ENCODE measurements around the gene RBM4.

RBM4 gene

DNA sequence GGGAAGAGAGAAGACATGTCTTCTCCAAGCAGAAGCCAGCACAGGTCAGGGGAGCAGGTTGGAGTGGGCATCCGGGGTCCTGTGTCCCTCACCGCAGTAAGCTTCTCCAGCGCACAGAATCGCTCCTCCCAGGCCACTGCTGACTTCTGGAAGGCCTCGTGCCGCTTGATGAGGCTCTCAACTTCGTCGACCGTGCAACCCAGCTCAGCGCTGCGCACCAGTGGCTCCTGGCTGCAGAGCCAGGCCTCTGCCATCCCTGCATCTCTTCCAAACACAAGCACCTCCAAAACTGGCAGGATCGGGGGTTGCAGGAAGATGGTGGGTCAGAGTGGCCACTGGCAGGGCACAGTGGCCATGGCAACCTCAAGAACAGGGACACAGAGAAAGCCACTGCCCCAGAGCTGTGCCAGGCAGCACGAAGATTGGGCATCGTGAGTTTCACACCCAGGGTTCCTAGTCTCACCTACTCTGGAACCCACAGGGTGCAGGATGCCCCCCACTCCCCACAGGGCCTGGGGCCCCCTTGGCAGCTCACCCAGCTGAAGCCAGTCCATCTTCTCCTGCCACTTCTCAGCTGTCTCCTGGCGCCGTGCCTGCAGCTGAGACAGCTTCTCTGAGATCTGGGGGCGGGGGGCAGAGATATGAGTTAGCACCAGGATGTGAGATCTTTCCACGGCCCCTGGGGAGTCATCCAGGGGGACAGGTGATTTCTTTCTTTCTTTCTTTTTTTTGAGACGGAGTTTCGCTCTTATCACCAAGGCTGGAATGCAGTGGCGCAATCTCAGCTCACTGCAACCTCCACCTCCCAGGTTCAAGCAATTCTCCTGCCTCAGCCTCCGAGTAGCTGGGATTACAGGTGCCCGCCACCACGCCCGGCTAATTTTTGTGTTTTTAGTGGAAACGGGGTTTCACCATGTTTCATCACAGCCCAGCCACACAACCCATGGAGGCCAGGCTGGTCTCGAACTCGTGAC is 50.3 kb downstream of the RBM4 start:
- no peak for DNase-seq (ENCODE audit: low read depth in 3 of 3)

DNA sequence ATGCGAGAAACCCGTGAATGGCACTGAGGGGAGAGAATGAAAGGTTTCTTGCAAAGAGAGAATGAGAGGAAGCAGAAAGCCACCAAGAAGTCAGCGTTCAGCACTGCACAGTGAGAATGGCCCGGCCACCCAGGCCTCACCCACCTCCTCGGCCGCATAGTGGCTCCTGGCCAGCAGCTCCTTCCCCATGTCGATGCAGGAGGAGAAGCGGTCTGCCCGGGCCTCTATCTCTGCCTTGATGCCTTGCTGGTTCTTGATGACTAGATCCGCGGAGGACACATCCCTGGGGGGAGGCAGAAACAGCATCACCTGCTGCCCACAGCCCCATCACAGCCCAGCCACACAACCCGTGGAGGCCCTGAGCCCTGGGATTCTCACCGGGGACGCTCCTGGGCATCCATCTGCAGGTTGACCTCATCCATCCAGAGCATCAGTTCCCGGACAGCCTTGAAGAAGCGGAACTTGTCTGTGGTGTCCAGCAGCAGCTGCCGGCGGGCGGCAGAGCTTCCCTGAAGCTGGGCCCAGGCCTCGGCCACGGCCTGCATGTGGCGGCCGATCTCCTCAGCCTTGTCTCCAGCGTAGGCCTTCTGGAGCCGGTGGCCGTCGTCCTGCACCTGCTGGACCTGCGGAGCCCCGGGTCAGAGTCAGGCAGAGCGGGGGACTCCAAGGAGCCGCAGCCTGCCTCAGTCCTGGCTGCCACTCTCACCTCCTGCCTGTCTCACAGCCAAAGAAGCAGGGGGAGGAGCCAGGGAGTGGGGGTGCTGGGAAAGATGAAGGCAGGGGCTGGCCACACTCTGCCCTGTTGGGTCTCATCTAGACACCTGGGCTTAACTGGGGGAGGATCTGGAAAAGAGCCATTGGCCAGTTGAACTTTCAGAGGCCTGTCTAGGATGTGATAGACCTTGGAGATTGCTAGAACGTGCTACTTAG is 51.4 kb downstream of the RBM4 start:
- no peak for DNase-seq (ENCODE audit: low read depth in 3 of 3)

DNA sequence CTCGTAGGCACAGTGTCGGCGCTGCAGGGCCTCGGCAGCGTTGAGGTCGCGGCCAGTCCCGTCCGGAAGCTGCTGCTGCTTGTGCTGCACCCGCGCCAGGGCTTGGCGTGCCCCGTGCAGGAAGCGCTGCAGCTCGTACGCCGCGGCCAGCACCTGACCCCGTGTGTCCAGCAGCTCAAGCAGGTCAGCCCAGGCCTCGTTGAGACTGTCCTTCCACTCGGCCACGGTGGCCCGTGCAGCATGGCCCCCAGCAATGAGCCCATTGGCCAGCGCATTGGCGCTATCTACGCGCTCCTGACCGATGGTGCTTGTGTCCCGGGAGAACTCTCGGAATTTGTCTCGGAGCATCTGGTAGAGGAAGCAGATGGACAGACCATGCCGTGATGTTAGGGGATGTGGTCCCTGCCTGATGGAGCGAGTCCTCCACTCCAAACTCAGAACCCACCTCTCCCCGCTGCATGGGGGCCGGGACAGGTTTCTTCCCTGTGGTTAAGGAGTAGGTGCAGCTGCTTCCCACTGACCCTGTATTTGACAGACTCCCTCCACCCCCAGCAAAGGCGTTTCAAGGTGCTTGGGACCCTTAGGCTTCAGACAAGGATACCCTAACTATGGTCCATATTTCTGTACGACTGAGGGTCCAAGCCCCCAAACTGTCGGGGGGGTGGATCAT is 52.9 kb downstream of the RBM4 start:
- no peak for DNase-seq (ENCODE audit: low read depth in 3 of 3)

- DNase-seq (ENCODE audit: low read depth in 3 of 3) = no peak
Measured at GRCh38 chr11:66692446-66692845, 53.9 kb downstream of the RBM4 start.

GRCh38 chr11:66692871-66693331 is 54.4 kb downstream of the RBM4 start:
- DNase-seq (ENCODE audit: low read depth in 3 of 3) = no peak

DNA sequence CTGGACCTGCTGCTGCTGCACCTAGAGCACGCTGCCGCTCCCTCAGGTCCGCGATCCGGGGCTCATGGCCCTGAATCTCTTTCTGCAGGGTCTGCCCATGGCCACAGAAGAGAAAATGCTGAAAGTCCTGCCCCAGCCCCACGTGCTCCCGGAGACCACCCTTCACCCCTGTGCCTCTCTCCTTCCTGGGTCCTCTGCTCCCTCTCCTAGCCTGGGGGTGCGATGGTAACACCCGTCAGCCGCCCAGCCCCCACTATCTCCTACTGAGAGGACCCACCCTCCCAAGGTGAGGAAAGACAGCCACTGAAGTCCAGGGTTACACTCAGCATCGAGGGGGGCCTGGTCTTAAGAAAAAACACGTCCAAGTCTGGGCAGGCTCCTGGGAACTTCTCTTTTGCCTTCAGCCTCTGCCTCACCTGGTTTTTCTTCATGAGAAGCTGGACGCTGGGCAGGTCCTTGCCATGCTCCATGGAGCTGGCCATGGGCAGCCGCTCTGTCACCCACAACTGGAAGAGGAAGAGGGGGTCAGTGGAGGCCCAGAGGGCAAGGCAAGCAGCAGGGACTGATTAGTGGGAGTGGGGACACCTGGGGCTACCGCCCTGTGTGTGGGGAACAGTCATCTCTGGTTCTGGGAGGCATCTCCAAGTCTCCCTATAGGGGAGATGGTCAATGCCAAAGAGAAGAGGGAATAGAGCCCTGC is 55.0 kb downstream of the RBM4 start:
- no peak for DNase-seq (ENCODE audit: low read depth in 3 of 3)

DNA sequence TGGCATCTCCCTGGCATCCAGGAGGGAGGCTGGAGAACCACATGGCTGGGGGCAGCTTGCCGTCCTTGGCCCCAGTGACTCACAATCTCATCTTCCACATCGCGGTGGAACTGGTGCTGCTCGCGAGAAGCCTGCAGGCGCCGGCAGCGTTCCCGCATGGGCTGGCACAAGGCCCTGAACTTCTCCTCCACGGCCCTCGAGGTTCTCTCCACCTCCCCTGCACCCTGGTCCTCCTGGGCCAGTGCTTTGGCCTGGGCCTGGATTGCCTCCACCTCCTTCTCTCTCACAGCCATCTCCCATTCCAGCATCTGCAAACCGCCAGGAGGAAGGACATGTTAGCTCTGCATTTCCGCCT is 55.5 kb downstream of the RBM4 start:
- DNase-seq (ENCODE audit: low read depth in 3 of 3) = no peak

GRCh38 chr11:66694732-66695207 is 56.3 kb downstream of the RBM4 start:
- peak; percentile 66 to 84 (median 77) for DNase-seq (ENCODE audit: low read depth in 3 of 3)

All from stimulated activated CD4-positive, alpha-beta T cell treated with anti-CD3 and anti-CD28 coated beads, TNF-alpha, amount 100 ng/mL, for 24 hours (primary cell).